WERI-Rb-1 (cell line): ENCODE results near the gene TUBB2A.
A peak's percentile ranks its signal among the peaks of the same experiment; 100 is the strongest.
"Not testable (repeated sequence)": the region's sequence is repeated elsewhere in the genome, so short reads cannot be mapped to it uniquely, and the experiment has no call there.

Source experiments
- DNase-seq: peaks from one replicate; pipeline ENCODE4 v3.0.0-alpha.2; 2020
- H3K27ac ChIP-seq: fragments of 250-450 bp; sonication (Bioruptor Pico); 2 replicates; pipeline ENCODE4 v1.5.1; 2020; ENCODE audit warnings: mild to moderate bottlenecking, moderate library complexity
- H3K27me3 ChIP-seq: fragments of 250-450 bp; sonication (Bioruptor Pico); 2 replicates; pipeline ENCODE4 v1.5.1; 2021; ENCODE audit warnings: mild to moderate bottlenecking, low read depth, moderate library complexity; ENCODE audit not compliant: insufficient read depth, severe bottlenecking
- H3K36me3 ChIP-seq: fragments of 250-450 bp; sonication (Bioruptor Pico); 2 replicates; pipeline ENCODE4 v1.5.1; 2020; ENCODE audit warnings: mild to moderate bottlenecking, moderate library complexity
- H3K4me3 ChIP-seq: 2 replicates; pipeline ENCODE4 v1.5.1; 2011; ENCODE audit warnings: low read depth, mild to moderate bottlenecking, control low read depth, low read length
- H3K9me3 ChIP-seq: fragments of 250-450 bp; sonication (Bioruptor Pico); 2 replicates; pipeline ENCODE4 v1.5.1; 2021; ENCODE audit warnings: mild to moderate bottlenecking, moderate library complexity; ENCODE audit not compliant: severe bottlenecking
- TF ChIP-seq, protein P1 (sequence below): IDR thresholded peaks from 2 replicates; pipeline ENCODE4 v1.5.1; 2011; ENCODE audit warnings: low read depth, mild to moderate bottlenecking, control low read depth, inconsistent platforms, low read length

The TUBB2A gene

DNA sequence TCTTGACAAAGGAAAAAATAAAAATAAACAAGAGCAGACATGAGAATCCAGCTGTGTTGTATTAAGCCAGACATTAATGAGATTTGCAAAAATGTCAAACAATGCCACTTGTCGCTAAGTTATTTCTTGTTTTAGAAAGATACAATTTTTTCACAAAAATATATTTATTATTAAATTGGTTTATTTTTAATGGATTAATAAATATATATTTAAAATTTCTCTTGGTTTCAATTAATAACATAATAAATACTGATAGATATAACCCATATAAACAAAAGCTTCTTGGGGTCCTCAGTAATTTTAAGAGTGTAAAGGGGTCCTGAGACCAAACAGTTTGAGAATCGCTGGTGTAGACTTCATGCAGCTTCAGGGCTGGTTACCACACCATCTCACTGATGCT, 44.0 kb upstream of the TUBB2A start:
- Histone ChIP-seq H3K9me3 (peaks cover 5% of the 10 kb centered on the region), H3K27ac (no peak overlapping the region), H3K4me3 (no peak overlapping the region), H3K27me3 (no peaks in the 10 kb centered on the region), H3K36me3 (no peaks in the 10 kb centered on the region)
- DNase-seq: no peak
- TF ChIP-seq, protein P1, sequence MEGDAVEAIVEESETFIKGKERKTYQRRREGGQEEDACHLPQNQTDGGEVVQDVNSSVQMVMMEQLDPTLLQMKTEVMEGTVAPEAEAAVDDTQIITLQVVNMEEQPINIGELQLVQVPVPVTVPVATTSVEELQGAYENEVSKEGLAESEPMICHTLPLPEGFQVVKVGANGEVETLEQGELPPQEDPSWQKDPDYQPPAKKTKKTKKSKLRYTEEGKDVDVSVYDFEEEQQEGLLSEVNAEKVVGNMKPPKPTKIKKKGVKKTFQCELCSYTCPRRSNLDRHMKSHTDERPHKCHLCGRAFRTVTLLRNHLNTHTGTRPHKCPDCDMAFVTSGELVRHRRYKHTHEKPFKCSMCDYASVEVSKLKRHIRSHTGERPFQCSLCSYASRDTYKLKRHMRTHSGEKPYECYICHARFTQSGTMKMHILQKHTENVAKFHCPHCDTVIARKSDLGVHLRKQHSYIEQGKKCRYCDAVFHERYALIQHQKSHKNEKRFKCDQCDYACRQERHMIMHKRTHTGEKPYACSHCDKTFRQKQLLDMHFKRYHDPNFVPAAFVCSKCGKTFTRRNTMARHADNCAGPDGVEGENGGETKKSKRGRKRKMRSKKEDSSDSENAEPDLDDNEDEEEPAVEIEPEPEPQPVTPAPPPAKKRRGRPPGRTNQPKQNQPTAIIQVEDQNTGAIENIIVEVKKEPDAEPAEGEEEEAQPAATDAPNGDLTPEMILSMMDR: no peak

DNA sequence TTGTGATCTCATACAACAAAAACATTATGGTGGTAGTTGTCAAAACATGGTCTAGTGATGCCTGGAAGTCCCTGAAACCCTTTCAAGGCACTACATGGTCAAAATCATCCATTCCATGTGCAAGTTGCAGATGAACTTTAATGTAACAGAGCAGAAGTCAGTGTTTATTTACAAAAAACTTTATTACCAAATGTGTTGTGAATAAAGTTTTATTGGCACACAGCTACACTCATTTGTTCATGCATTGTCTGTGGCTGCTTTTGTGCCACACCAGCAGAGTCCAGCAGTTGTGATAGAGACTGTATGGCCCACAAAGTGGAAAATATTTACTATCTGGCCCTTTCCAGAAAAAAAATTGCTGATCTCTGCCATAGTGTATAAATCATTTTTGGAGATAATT, 43.3 kb upstream of the TUBB2A start:
- Histone ChIP-seq H3K27ac (no peak overlapping the region), H3K36me3 (no peaks in the 10 kb centered on the region), H3K4me3 (no peak overlapping the region), H3K27me3 (no peaks in the 10 kb centered on the region), H3K9me3 (peaks cover 5% of the 10 kb centered on the region)
- no peak for DNase-seq
- TF ChIP-seq, protein P1: no peak

DNA sequence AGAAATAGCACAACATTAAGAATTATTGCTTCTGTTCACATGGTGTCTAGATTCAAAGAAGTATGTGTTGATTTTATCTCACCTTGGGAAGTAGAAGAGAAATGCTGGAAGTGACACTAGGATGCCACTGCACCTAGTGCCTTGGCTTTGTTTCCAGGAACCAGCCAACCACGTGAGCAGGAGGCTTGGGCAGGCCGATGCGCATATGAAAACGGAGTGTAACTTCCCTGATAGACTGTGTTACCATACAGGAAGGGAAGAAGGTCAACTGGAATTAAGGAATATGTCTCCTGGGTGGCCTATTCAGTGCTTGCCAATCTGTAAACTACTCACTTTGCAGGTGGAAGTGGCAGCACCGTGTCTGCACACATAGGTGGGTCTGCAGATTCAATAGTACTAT, 42.0 kb upstream of the TUBB2A start:
- no peak overlapping the region for H3K4me3 ChIP-seq
- DNase-seq: no peak
- TF ChIP-seq, protein P1: no peak
- H3K27ac ChIP-seq: no peak overlapping the region
- no peaks in the 10 kb centered on the region for H3K27me3 ChIP-seq
- H3K9me3 ChIP-seq: peaks cover 5% of the 10 kb centered on the region
- no peaks in the 10 kb centered on the region for H3K36me3 ChIP-seq

DNA sequence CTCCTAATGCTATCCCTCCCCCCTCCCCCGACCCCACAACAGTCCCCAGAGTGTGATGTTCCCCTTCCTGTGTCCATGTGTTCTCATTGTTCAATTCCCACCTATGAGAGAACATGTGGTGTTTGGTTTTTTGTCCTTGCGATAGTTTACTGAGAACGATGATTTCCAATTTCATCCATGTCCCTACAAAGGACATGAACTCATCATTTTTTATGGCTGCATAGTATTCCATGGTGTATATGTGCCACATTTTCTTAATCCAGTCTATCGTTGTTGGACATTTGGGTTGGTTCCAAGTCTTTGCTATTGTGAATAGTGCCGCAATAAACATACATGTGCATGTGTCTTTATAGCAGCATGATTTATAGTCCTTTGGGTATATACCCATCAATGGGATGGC, 40.4 kb upstream of the TUBB2A start:
- not testable (repeated sequence) for DNase-seq, H3K9me3 ChIP-seq, H3K27ac ChIP-seq, H3K36me3 ChIP-seq, H3K27me3 ChIP-seq, H3K4me3 ChIP-seq

DNA sequence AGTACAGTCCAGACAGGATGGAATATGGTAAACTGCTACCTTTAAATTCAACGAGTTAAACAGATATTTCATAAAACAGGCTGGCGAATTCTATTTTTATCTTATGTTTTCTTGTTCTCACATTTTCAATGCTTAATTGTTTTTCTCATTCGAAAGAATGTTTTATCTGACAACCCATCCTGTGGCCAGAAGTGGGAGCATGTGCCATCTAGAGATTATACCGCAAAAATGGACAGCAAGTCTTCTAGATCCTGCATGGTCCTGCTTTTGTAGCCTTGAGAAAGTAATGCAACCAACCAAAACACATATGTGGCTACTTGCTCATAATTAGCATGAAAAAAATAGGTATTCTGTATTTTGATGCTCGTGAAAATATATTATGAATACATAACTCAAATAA, 39.4 kb upstream of the TUBB2A start:
- Histone ChIP-seq H3K27me3 (no peaks in the 10 kb centered on the region), H3K4me3 (no peak overlapping the region), H3K9me3 (peaks cover 5% of the 10 kb centered on the region), H3K36me3 (no peaks in the 10 kb centered on the region), H3K27ac (peak overlapping the region; percentile 79; the same call in 1 of the 2 replicates)
- DNase-seq: no peak
- TF ChIP-seq, protein P1: no peak

DNA sequence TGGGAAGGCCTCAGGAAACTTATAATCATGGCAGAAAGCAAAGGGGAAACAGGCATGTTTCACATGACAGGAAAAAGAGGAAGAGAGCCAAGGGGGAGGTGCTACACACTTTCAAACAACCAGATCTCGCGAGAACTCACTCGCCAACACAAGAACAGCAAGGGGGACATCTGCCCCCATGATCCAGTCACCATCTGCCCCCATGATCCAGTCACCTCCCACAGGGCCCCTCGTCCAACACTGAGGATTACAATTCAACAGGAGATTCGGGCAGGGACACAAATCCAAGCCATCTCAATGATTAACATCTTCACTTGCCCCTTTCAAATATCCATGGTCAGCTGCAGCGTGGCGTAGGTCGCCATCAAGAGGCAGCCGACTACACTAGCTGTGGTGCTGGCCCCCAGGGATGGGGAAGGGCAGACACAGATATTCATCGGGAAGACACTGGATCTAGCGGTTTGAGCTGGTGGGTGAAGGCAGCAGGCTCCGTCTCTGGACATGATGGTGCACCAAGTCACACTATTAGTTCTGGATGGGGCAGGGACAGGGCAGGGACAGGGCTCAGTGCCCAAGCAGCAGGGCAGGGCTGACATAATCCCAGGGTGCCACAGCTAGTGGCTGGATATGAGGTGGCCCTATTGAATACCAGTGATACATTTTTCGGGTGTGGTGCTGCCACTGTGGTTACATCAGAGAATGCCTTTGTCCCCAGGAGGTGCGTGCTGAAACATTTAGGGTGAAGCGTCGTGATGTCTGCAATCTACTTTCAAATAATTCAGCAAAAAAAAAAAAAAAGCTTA, 38.6 kb upstream of the TUBB2A start:
- TF ChIP-seq, protein P1: peak; percentile 84
- peak overlapping the region; percentile 63 for H3K4me3 ChIP-seq
- H3K27ac ChIP-seq: peak overlapping the region; percentile 79
- DNase-seq: peak; percentile 100
- peaks cover 2% of the 10 kb centered on the region for H3K36me3 ChIP-seq
- H3K27me3 ChIP-seq: no peaks in the 10 kb centered on the region
- H3K9me3 ChIP-seq: peaks cover 5% of the 10 kb centered on the region
